ENCODE measurements around the gene EMP3.
"Not testable (repeated sequence)": the region's sequence is repeated elsewhere in the genome, so short reads cannot be mapped to it uniquely, and the experiment has no call there.

The EMP3 gene

GRCh38 chr19:48325265-48325910 is at the start of gene EMP3:
TSS of gene EMP3 (plus strand) at chr19:48325552. CDS start at chr19:48326845, 1,293 bp downstream.
- DNase-seq = no peak

- DNase-seq = no peak
Observed at GRCh38 chr19:48279747-48280146, 45.6 kb upstream of the EMP3 start.

GRCh38 chr19:48283908-48284307 is 41.4 kb upstream of the EMP3 start:
- DNase-seq = no peak

- no peak for DNase-seq
Observed at GRCh38 chr19:48284896-48285295, 40.5 kb upstream of the EMP3 start.

GRCh38 chr19:48287748-48288147 is 37.6 kb upstream of the EMP3 start:
- DNase-seq = no peak

GRCh38 chr19:48290401-48290770 is 35.0 kb upstream of the EMP3 start:
- no peak for DNase-seq

GRCh38 chr19:48290771-48291488 is 34.4 kb upstream of the EMP3 start:
- DNase-seq = no peak

GRCh38 chr19:48291489-48291815 is 33.9 kb upstream of the EMP3 start:
- not testable (repeated sequence) for DNase-seq

GRCh38 chr19:48292798-48293197 is 32.6 kb upstream of the EMP3 start:
- DNase-seq = no peak

GRCh38 chr19:48295458-48295857 is 29.9 kb upstream of the EMP3 start:
- DNase-seq = no peak

GRCh38 chr19:48296963-48297734 is 28.2 kb upstream of the EMP3 start:
- DNase-seq = no peak

- no peak for DNase-seq
Observed at GRCh38 chr19:48297975-48298374, 27.4 kb upstream of the EMP3 start.

- DNase-seq = no peak
Observed at GRCh38 chr19:48301886-48302599, 23.3 kb upstream of the EMP3 start.

GRCh38 chr19:48302600-48302959 is 22.8 kb upstream of the EMP3 start:
- DNase-seq = no peak

- no peak for DNase-seq
Observed at GRCh38 chr19:48303367-48303766, 22.0 kb upstream of the EMP3 start.

- no peak for DNase-seq
Observed at GRCh38 chr19:48303866-48304265, 21.5 kb upstream of the EMP3 start.

GRCh38 chr19:48308631-48309586 is 16.4 kb upstream of the EMP3 start:
- no peak for DNase-seq

- DNase-seq = not testable (repeated sequence)
Observed at GRCh38 chr19:48309731-48310130, 15.6 kb upstream of the EMP3 start.

- DNase-seq = no peak
Observed at GRCh38 chr19:48310227-48310626, 15.1 kb upstream of the EMP3 start.

- no peak for DNase-seq
Observed at GRCh38 chr19:48311384-48311783, 14.0 kb upstream of the EMP3 start.

- DNase-seq = no peak
Observed at GRCh38 chr19:48315712-48316111, 9.6 kb upstream of the EMP3 start.

GRCh38 chr19:48317708-48317960 is 7.7 kb upstream of the EMP3 start:
- not testable (repeated sequence) for DNase-seq
